NCI-H146 (cell line): ENCODE measurements around the gene RAD51AP1.

ENCODE experiments used
- DNase-seq: peaks from one replicate; lab custom pipeline; 2025; lab: John Stamatoyannopoulos, UW

The RAD51AP1 gene

GRCh38 chr12:4545195-4545594 lies 6.5 kb downstream of the RAD51AP1 start:
- DNase-seq: no peak

DNA sequence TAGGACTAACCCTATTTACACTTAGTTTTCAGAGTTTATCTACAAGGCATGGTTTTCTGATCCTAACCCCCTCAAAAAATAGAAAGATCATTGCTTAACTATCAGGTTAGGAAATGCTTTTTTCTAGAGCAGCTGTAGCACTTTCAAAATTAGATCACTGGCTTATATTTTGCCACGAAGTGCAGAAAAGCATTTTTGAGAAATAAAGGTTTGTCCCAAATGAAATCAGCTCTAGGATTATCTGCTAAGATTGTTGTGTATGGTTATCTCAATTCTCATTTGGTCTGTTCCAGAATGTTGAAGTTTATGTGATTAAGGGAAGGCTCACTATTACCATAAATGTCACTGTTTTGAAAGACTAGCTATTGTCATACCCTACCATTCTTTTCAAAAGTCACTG lies 13.5 kb downstream of the RAD51AP1 start:
- DNase-seq: no peak

- DNase-seq: no peak
Measured at GRCh38 chr12:4553943-4554342, 15.3 kb downstream of the RAD51AP1 start.

GRCh38 chr12:4555804-4556203 lies 17.1 kb downstream of the RAD51AP1 start:
- DNase-seq: no peak

DNA sequence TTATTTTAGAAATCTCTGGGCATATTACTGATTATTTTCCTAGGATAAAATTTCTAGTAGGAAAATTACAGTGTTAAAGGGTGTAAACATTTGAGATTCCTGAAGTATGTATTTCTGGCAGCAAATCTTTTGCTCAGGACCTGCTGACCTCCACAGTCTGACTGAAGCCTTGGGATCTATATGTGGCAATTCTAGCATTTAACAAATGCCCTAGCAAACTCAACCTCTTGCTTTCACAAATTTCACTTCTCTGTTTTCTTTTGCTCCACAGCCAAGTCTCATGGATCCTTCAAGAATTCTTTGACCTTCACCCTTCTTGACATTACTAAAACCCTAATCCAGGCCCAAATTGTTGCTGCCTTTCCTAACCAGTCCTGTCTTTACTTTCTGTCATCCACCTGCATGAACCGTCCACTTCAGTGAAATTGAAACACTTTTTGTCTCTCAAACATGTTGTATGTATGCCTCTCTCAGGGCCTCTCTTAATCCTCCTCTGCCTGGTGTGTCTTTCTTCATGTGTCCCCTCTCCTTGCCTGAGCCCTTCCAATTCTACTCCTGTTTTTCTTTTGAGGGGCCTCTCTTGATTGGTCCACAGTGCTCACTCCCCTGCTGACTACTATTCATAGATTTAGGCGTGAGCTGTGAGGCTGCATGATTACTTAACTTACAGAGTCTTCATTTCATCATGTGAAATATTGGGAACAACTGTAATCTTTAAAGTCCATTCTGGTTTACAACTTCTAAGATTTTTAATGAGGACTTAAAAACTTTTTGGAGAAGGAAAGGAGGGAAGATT lies 18.2 kb downstream of the RAD51AP1 start:
- no peak for DNase-seq

- no peak for DNase-seq
Measured at GRCh38 chr12:4557586-4557985, 18.9 kb downstream of the RAD51AP1 start.

GRCh38 chr12:4558171-4558570 lies 19.5 kb downstream of the RAD51AP1 start:
- DNase-seq: no peak

DNA sequence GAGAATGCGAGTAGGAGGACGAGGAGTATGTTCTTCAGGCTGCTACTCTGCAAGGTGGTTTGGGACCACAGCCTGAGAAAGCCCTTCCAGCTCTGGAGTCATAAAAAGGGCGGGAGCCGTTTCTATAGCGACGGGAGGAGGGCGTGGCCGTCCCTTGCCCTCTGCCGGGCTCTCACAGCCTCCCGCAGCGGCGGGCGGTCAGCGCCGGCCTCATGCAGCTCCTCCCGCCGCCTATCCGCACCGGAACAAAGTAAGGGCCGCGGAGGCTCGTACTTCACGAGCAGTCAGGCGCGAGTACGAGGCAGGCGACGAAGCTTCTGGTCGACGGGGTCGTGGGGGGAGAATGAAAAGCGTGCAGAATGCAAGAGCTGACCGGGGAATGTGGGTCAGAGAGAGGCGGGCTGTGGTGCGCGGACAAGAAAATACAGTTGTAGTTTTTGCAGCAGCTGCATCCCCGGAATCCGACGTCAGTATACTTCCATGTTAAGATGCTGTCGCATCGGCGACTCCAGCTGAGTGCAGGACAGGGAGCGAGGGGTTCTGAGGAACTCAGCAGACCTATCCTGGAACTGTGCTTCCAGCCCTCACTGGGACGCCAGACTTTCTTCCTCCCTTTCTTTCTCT lies 23.5 kb downstream of the RAD51AP1 start, which contains the start of gene DYRK4:
DYRK4 (plus strand) TSS at position 175 of the 624 bp plus-strand sequence; CDS start at position 213, 38 bp downstream.
- DNase-seq: peak; percentile 92

DNA sequence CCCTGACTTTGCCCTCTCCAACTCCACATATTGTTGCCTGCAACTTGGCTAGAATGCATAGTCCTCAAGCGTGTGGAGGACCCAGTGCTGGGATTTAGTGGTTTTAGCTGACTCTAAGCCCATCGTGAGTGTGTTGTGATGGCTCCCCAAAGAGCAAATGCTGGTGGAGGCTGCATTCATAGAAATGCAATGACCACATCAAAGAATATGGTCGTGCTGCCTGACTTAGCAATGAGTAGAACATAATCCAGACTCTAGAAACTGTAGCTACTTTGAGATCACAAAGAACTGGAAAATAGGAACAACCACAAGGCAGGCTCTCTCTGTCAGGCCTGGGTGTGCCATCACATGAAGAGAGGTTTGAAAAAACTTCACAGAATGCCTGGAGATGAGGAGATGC lies 24.6 kb downstream of the RAD51AP1 start:
- DNase-seq: no peak

GRCh38 chr12:4564818-4565217 lies 26.1 kb downstream of the RAD51AP1 start:
- no peak for DNase-seq

DNA sequence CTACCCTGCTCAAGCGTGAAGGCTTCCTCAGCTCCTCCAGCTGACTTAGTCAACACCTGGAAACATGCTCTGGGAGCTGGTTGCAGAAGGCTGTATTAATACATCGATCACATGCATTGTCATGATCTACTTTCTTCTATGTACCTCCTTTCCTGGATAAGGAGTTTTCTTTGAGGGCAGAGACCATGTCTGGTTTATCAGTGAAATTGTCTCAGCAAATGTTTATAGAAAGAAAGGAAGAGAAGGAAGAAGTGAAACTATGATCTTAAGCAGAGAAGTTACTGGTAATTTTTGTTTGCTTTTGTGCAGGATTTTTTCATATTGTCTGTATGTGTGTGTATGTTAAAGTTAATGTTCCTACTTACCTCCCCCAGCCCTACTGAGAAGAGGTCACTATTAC lies 27.8 kb downstream of the RAD51AP1 start:
- no peak for DNase-seq

GRCh38 chr12:4567073-4567881 lies 28.6 kb downstream of the RAD51AP1 start:
- DNase-seq: no peak

DNA sequence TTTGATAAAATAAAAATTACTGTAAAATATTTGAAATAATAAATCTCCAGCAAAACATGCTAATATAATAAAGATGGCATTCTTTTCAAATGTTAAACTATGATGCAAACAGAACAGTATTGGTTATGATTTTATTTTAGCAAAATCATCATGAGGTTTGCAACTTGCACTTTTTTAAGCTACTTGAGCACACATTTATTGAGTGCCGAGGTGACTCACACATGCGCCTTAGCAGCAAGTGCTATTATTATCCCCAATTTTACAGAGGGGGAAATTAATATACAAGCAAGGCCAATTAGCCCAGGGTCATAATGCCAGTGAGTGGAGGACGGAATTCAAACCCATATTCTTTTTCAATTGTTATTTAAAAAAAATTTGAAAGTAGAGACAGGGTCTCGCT lies 30.6 kb downstream of the RAD51AP1 start:
- DNase-seq: no peak

DNA sequence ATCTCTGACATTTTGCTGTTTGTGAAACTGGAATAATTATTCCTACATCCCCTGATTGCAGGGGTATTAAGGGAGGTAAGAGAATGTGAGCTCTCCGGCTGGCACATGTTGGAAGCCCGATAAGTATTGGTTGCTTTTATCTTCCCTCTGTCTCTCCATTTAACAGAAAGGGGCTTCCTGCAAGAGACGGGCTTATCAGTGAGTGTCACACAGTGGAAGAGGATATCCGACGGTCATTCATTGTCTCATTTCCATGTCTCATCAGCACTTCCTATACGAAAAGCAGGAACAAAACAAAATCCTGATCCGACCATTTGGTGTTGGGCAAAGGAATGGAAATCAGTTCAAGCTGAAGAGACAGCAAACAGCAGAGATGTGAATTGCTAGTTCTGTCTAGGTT lies 34.0 kb downstream of the RAD51AP1 start:
- DNase-seq: no peak

- peak; percentile 58 for DNase-seq
Measured at GRCh38 chr12:4579305-4580102, 40.8 kb downstream of the RAD51AP1 start.

GRCh38 chr12:4580281-4580688 lies 41.6 kb downstream of the RAD51AP1 start:
- no peak for DNase-seq

GRCh38 chr12:4584281-4584680 lies 45.6 kb downstream of the RAD51AP1 start:
- peak; percentile 11 for DNase-seq

DNA sequence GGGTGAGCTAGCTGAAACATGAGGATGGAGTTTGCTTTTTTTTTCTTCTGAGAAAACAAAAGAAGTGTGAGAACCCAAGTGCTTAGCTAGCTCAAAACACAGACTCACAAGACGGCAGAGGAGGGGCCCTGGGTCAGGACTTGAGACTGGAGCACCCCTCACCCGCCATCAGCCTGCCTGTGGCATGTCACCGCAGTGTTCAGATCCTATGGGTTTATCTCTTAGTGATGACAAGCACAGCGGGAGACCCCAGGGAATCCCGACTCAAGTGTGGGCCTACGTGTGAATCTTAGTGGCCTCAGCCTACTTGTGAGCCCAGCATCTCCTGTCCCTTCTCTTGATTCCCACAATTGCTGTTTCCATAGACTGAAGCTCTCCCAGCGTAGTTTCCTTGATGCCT lies 46.2 kb downstream of the RAD51AP1 start:
- no peak for DNase-seq

GRCh38 chr12:4586500-4586899 lies 47.8 kb downstream of the RAD51AP1 start:
- no peak for DNase-seq

GRCh38 chr12:4587108-4587507 lies 48.4 kb downstream of the RAD51AP1 start:
- no peak for DNase-seq

DNA sequence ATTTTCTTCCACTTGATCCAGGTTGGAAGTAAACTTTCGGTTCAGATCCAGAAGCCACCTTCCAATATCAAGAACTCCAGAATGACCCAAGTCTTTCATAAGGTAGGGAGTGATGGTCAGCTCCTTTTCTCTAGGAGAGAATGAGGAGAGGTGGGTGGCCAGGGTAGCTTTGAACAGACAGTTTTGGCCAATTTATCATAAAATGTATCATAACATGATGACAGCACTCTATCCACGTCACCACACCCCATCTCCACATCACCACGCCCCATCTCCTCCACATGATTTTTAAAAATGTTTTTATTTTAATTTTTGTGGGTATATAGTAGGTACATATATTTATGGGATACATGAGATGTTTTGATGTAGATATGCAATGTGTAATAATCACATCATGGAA lies 50.2 kb downstream of the RAD51AP1 start:
- no peak for DNase-seq

- DNase-seq: no peak
Measured at GRCh38 chr12:4589941-4590340, 51.3 kb downstream of the RAD51AP1 start.
